Pancreas (tissue), 10 donors: Measurements from ENCODE around the gene HHAT. TPM values are rescaled to one million over a fixed set of nuclear protein-coding genes. Genes with fewer than 3 reads are reported as not detected.

Source experiments
- ATAC-seq, 4 donors: fragments of 200-7000 bp; cut with Tn5 transposase; one replicate each; pipeline versions ENCODE4 v1.8.0 to v1.9.1; 2020; ENCODE audit warnings: mild to moderate bottlenecking in 4 of 4, moderate library complexity in 4 of 4
- DNase-seq, 6 donors: peaks; one replicate each; pipeline ENCODE4 v3.0.0-alpha.2; 2020
- FAIRE-seq: peaks from 2 replicates; lab custom pipeline; 2012; peaks lifted over from hg19 to GRCh38; lab: Jason Lieb, UNC
- H3K27ac ChIP-seq, 4 donors: fragments of 200-600 bp; sonication (generic); 1 replicate in 3 of 4; 2 replicates in 1 of 4; pipeline versions ENCODE4 v1.5.0 to v1.8.0; 2020
- H3K27me3 ChIP-seq, 4 donors: fragments of 200-600 bp; one replicate each; pipeline ENCODE4 v1.8.0; 2021
- H3K36me3 ChIP-seq, 3 donors: fragments of 200-600 bp; sonication (generic) in 1 of 3; one replicate each; pipeline versions ENCODE4 v1.5.0 to v1.8.0; 2020 to 2021
- H3K4me1 ChIP-seq, 3 donors: fragments of 200-600 bp; one replicate each; pipeline ENCODE4 v1.8.0; 2021
- H3K4me3 ChIP-seq, 4 donors: fragments of 200-600 bp; sonication (generic) in 2 of 4; one replicate each; pipeline versions ENCODE4 v1.5.0 to v1.8.0; 2020 to 2021
- H3K9me3 ChIP-seq, 4 donors: fragments of 200-600 bp; one replicate each; pipeline ENCODE4 v1.8.0; 2021
- CTCF ChIP-seq, 4 donors: fragments of 200-600 bp; sonication (generic) in 3 of 4; IDR thresholded peaks; one replicate each; pipeline versions ENCODE4 v1.5.0 to v1.8.0; 2021; ENCODE audit warnings: antibody characterized with exemption in 4 of 4
- WGBS, 2 donors: extraction: QIAGEN DNeasy Blood & Tissue Kit; methylation state at CpG; one replicate each; pipeline ENCODE4 v1.1.7; 2013; 5-methylcytosine and 5-hydroxymethylcytosine counted together
- intact Hi-C, 3 donors: fragments of 100-400 bp; cut with DNase I; formaldehyde crosslinking; loops; one replicate each; pipeline versions ENCODE4 v1.11.1 to v1.14.2; 2022
- polyA plus RNA-seq, 2 donors: library from polyadenylated mRNA; stranded (reverse); fragments of 200-250 nt; gene quantifications; one replicate each; pipeline ENCODE4 v1.2.3, GENCODE V29; 2013
- total RNA-seq, 6 donors: library from RNA; stranded (reverse); fragmentation: NEBNext Ultra II Directional in 4 of 6; extraction: Animal tissue kit (Norgen Biotek cat#: 25700) in 4 of 6; gene quantifications; one replicate each; pipeline versions ENCODE4 v1.2.1 to v1.2.4, GENCODE V29; 2021 to 2023
- donor health status: healthy with polysubstance abuse.
- donor health status: DM: no; HTN: no; CAD: no; lungs with moderate emphysema.
- donor health status: DM: no; HTN: no; CAD: no.
- donor health status: control.
- donor health status: control.
- donor health status: Bipolar disorder and iron deficiency.
- donor health status: DM: yes; HTN: yes; CAD: no.
- donor health status: DM: no; HTN: no; CAD: no.
- donor health status: DM: no; HTN: no; CAD: no.
- donor health status: DM: yes; HTN: yes; CAD: no.

HHAT gene
- total and polyA plus RNA-seq, 8 donors = 1.3 to 4.1 (median 2.4) TPM

- WGBS, 2 donors = 72 to 80% methylated on average over 6 of the region's 6 CpGs
- TF ChIP-seq CTCF (IDR thresholded peaks at IDR 0.05) = no peak
- Histone ChIP-seq H3K9me3 (no peaks in the 10 kb centered on the region), H3K27ac (no peak overlapping the region), H3K36me3 (no peaks in the 10 kb centered on the region), H3K4me3 (no peak overlapping the region), H3K27me3 (no peaks in the 10 kb centered on the region), H3K4me1 (no peaks in the 10 kb centered on the region)
- no peak for FAIRE-seq
- no peak for DNase-seq
- ATAC-seq = no peak
- intact Hi-C loops = no loop called here
Measured at GRCh38 chr1:210482491-210482890, 153.8 kb downstream of the HHAT start.

GRCh38 chr1:210482945-210483617, 154.4 kb downstream of the HHAT start:
- Histone ChIP-seq H3K4me1 (no peaks in the 10 kb centered on the region), H3K27me3 (no peaks in the 10 kb centered on the region), H3K4me3 (no peak overlapping the region), H3K27ac (no peak overlapping the region), H3K36me3 (no peaks in the 10 kb centered on the region), H3K9me3 (no peaks in the 10 kb centered on the region)
- WGBS, 2 donors = 84 to 85% methylated on average over 3 of the region's 3 CpGs
- intact Hi-C loops = no loop called here
- FAIRE-seq (no peak), DNase-seq (no peak), ATAC-seq (no peak)
- no peak for TF ChIP-seq CTCF (IDR thresholded peaks at IDR 0.05)

- Histone ChIP-seq H3K9me3 (no peaks in the 10 kb centered on the region), H3K27ac (no peak overlapping the region), H3K4me1 (no peaks in the 10 kb centered on the region), H3K27me3 (no peaks in the 10 kb centered on the region), H3K4me3 (no peak overlapping the region), H3K36me3 (no peaks in the 10 kb centered on the region)
- TF ChIP-seq CTCF (IDR thresholded peaks at IDR 0.05) = no peak
- 58 to 80% methylated on average over 2 of the region's 2 CpGs for WGBS, 2 donors
- intact Hi-C loops = no loop called here
- ATAC-seq (no peak), FAIRE-seq (no peak), DNase-seq (no peak)
Measured at GRCh38 chr1:210483821-210484220, 155.1 kb downstream of the HHAT start.

GRCh38 chr1:210487021-210487420, 158.3 kb downstream of the HHAT start:
- TF ChIP-seq CTCF (IDR thresholded peaks at IDR 0.05) = no peak
- 77 to 83% methylated on average over 2 of the region's 2 CpGs for WGBS, 2 donors
- intact Hi-C loops = no loop called here

GRCh38 chr1:210489491-210489890, 160.8 kb downstream of the HHAT start:
- Histone ChIP-seq H3K27ac (no peak overlapping the region), H3K4me1 (no peaks in the 10 kb centered on the region), H3K27me3 (no peaks in the 10 kb centered on the region), H3K9me3 (no peaks in the 10 kb centered on the region), H3K36me3 (no peaks in the 10 kb centered on the region), H3K4me3 (no peak overlapping the region)
- ATAC-seq (no peak), FAIRE-seq (no peak), DNase-seq (no peak)
- WGBS, 2 donors = 65 to 88% methylated on average over 1 of the region's 1 CpG
- no peak for TF ChIP-seq CTCF (IDR thresholded peaks at IDR 0.05)
- intact Hi-C loops = no loop called here

More at GRCh38 chr1:210487021-210487420, 158.3 kb downstream of the HHAT start:
- DNase-seq (no peak), ATAC-seq (no peak), FAIRE-seq (no peak)
- no peaks in the 10 kb centered on the region for H3K4me1 ChIP-seq
- no peaks in the 10 kb centered on the region for H3K27me3 ChIP-seq
- no peaks in the 10 kb centered on the region for H3K36me3 ChIP-seq
- H3K9me3 ChIP-seq = no peaks in the 10 kb centered on the region
- no peak overlapping the region for H3K27ac ChIP-seq
- no peak overlapping the region for H3K4me3 ChIP-seq
